CD4-positive, alpha-beta T cell (primary cell): Measurements from ENCODE around the gene OPCML. TPM values are rescaled to one million over a fixed set of nuclear protein-coding genes. Genes with fewer than 3 reads are reported as not detected.

ENCODE experiments used
- ATAC-seq: fragments of 200-7000 bp; cut with Tn5 transposase; one replicate; pipeline ENCODE4 v1.10.0; 2022; ENCODE audit warnings: mild to moderate bottlenecking; ENCODE audit not compliant: poor library complexity
- CTCF ChIA-PET: fragments of 350-600 bp; sonication (Branson Sonifier 250); formaldehyde crosslinking; loops from one replicate; lab custom pipeline; 2021; ENCODE audit warnings: antibody characterized with exemption, inconsistent platforms; lab: Charles Lee
- POLR2A ChIA-PET: fragments of 350-600 bp; sonication (Branson Sonifier 250); formaldehyde crosslinking; loops from one replicate; lab custom pipeline; 2021; ENCODE audit warnings: antibody characterized with exemption, inconsistent platforms; lab: Charles Lee
- DNase-seq, 14 experiments: peaks; one replicate each; pipeline ENCODE4 v3.0.0-alpha.2; 2013 to 2020; ENCODE audit warnings: mixed read lengths in 2 of 14
- H3K27ac ChIP-seq, 2 donors: one replicate each; pipeline versions ENCODE4 v1.5.1 to v1.7.0; 2013; ENCODE audit warnings: low read length in 2 of 2, low read depth in 1 of 2, mild to moderate bottlenecking in 1 of 2
- H3K27me3 ChIP-seq, 2 experiments: 1 replicate in 1 of 2; 2 replicates in 1 of 2; pipeline versions ENCODE4 v1.6.1 to v1.7.0; 2013; ENCODE audit warnings: low read length in 2 of 2, control low read depth in 1 of 2, mild to moderate bottlenecking in 1 of 2, moderate library complexity in 1 of 2; ENCODE audit not compliant: insufficient read depth in 2 of 2, control insufficient read depth in 1 of 2
- H3K36me3 ChIP-seq: one replicate; pipeline ENCODE4 v1.6.1; 2013; ENCODE audit warnings: low read length, control low read depth; ENCODE audit not compliant: insufficient read depth
- H3K4me1 ChIP-seq: one replicate; pipeline ENCODE4 v1.6.1; 2013; ENCODE audit warnings: low read length, control low read depth; ENCODE audit not compliant: insufficient read depth
- H3K4me3 ChIP-seq: one replicate; pipeline ENCODE4 v1.5.1; 2013; ENCODE audit warnings: mild to moderate bottlenecking, low read length, moderate library complexity
- H3K9me3 ChIP-seq, 2 experiments: 1 replicate in 1 of 2; 2 replicates in 1 of 2; pipeline versions ENCODE4 v1.6.1 to v1.7.0; 2013; ENCODE audit warnings: low read length in 2 of 2, mild to moderate bottlenecking in 2 of 2, control low read depth in 1 of 2, moderate library complexity in 1 of 2; ENCODE audit not compliant: control insufficient read depth in 1 of 2, insufficient read depth in 1 of 2
- H3K27ac Mint-ChIP-seq: one replicate; pipeline ENCODE4 v1.8.0; 2020; ENCODE audit warnings: mixed read lengths
- H3K27me3 Mint-ChIP-seq: one replicate; pipeline ENCODE4 v1.8.0; 2021; ENCODE audit warnings: mixed read lengths
- H3K36me3 Mint-ChIP-seq: one replicate; pipeline ENCODE4 v1.8.0; 2021; ENCODE audit warnings: low read depth, mixed read lengths
- H3K4me1 Mint-ChIP-seq: one replicate; pipeline ENCODE4 v1.8.0; 2021; ENCODE audit warnings: low read depth, mixed read lengths
- H3K4me3 Mint-ChIP-seq: one replicate; pipeline ENCODE4 v1.8.0; 2020; ENCODE audit warnings: mild to moderate bottlenecking, mixed read lengths
- H3K9me3 Mint-ChIP-seq: one replicate; pipeline ENCODE4 v1.8.0; 2020; ENCODE audit warnings: mixed read lengths
- intact Hi-C, 2 experiments: fragments of 100-400 bp; cut with DNase I in 1 of 2; cut with micrococcal nuclease in 1 of 2; formaldehyde crosslinking; loops; one replicate each; pipeline versions ENCODE4 v1.15.1 to v1.9.0; 2023 to 2025; cut with DNase I, micrococcal nuclease
- total RNA-seq, 174 experiments: library from RNA in 2 of 174; stranded (reverse) in 2 of 174; gene quantifications; one replicate each; pipeline ENCODE4 v1.2.3 and lab custom pipeline; 2021 to 2026
- TF ChIP-seq, protein P1 (sequence below): fragments of 200-600 bp; IDR thresholded peaks from one replicate; pipeline ENCODE4 v1.8.0; 2022; ENCODE audit warnings: antibody characterized with exemption, mild to moderate bottlenecking

OPCML gene
- total RNA-seq, 2 experiments from 2014 or later, result not detected

DNA sequence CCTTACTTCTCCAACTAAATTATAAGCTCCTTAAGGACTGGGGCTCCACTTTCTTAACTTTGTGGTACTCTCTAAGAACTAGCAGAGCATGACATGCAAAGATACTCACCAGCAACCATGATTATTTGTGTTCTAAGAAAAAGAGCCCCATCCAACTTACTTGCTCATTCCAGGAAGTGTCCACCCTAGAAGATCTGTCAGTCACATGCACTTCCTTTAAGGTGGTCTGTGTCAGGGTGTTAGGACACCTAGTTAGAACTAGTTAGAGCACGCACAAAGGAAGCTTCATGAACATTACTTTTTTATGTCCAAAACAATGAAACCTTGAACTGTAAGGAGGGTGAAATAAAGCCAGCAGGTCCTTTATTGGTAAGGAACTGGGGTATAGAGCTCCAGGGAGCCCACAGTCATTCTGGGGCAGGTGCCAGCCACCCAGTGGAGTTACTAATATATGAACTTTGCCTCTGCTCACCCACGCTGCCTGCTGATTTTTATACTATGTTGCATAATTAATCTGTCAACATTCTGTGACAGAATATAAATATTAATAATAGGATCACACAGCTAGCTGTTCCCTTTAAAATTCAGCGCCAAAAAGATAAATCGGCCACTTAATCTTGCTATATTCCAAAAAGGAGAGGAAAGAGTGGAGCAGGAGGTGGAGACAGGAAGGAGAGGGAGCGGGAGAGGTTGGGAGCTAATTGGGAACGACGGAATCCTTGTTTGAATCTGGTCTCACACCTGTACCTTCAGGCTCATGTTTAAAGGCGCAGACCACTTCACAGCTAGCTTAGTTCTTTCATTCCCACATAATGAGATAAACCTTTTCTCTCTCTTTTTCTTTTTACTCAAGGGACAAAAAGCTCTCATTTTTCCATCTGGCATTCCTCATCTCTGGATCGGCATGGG is 755.0 kb downstream of the OPCML start:
- Histone ChIP-seq H3K4me3 (no peak overlapping the region), H3K36me3 (no peaks in the 10 kb centered on the region), H3K4me1 (no peaks in the 10 kb centered on the region), H3K9me3 (no peaks in the 10 kb centered on the region), H3K27me3 (no peaks in the 10 kb centered on the region), H3K27ac (no peak overlapping the region)
- no peak for DNase-seq
- Mint-ChIP-seq H3K27me3 (no peaks in the 10 kb centered on the region), H3K36me3 (no peaks in the 10 kb centered on the region), H3K4me1 (peaks cover 4% of the 10 kb centered on the region), H3K4me3 (no peak overlapping the region), H3K9me3 (no peaks in the 10 kb centered on the region), H3K27ac (no peak overlapping the region)
- ChIA-PET POLR2A (no interaction called here), CTCF (no interaction called here)
- intact Hi-C loops, result no loop called here
- TF ChIP-seq, protein P1, sequence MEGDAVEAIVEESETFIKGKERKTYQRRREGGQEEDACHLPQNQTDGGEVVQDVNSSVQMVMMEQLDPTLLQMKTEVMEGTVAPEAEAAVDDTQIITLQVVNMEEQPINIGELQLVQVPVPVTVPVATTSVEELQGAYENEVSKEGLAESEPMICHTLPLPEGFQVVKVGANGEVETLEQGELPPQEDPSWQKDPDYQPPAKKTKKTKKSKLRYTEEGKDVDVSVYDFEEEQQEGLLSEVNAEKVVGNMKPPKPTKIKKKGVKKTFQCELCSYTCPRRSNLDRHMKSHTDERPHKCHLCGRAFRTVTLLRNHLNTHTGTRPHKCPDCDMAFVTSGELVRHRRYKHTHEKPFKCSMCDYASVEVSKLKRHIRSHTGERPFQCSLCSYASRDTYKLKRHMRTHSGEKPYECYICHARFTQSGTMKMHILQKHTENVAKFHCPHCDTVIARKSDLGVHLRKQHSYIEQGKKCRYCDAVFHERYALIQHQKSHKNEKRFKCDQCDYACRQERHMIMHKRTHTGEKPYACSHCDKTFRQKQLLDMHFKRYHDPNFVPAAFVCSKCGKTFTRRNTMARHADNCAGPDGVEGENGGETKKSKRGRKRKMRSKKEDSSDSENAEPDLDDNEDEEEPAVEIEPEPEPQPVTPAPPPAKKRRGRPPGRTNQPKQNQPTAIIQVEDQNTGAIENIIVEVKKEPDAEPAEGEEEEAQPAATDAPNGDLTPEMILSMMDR, result no peak
- no peak for ATAC-seq

DNA sequence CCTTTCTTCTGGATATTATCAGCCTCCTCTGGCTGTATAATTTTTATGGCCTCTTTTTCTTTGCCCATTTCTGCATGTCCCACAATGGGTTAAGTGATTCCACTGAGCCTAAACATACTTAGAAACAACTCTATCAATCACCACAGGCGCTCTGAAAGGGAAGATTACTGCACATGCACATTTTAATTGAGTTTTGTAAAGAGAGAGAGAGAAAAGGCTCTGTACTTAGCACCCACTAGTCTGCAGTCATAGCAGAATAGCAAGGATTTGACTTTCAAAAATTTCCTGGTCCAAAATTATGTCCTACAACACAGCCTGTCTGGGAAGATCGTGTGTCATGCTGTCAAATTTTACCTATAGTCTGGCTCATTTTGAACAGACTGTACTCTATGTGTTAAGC is 758.5 kb downstream of the OPCML start:
- H3K27me3 ChIP-seq, result no peaks in the 10 kb centered on the region
- H3K27ac ChIP-seq, result no peak overlapping the region
- POLR2A ChIA-PET, result interaction anchor here (0.7 kb wide), 1 partner anchor 29 kb away, joined by 3 read pairs; no protein-coding TSS in a partner anchor
- TF ChIP-seq, protein P1, result no peak
- Mint-ChIP-seq H3K4me1 (peaks cover 4% of the 10 kb centered on the region), H3K36me3 (no peaks in the 10 kb centered on the region), H3K27ac (no peak overlapping the region), H3K4me3 (no peak overlapping the region), H3K9me3 (no peaks in the 10 kb centered on the region), H3K27me3 (peaks cover 10% of the 10 kb centered on the region)
- intact Hi-C loops, result no loop called here
- ATAC-seq, result no peak
- no peaks in the 10 kb centered on the region for H3K9me3 ChIP-seq
- no peak overlapping the region for H3K4me3 ChIP-seq
- CTCF ChIA-PET, result no interaction called here
- no peak for DNase-seq
- H3K36me3 ChIP-seq, result no peaks in the 10 kb centered on the region
- no peaks in the 10 kb centered on the region for H3K4me1 ChIP-seq

DNA sequence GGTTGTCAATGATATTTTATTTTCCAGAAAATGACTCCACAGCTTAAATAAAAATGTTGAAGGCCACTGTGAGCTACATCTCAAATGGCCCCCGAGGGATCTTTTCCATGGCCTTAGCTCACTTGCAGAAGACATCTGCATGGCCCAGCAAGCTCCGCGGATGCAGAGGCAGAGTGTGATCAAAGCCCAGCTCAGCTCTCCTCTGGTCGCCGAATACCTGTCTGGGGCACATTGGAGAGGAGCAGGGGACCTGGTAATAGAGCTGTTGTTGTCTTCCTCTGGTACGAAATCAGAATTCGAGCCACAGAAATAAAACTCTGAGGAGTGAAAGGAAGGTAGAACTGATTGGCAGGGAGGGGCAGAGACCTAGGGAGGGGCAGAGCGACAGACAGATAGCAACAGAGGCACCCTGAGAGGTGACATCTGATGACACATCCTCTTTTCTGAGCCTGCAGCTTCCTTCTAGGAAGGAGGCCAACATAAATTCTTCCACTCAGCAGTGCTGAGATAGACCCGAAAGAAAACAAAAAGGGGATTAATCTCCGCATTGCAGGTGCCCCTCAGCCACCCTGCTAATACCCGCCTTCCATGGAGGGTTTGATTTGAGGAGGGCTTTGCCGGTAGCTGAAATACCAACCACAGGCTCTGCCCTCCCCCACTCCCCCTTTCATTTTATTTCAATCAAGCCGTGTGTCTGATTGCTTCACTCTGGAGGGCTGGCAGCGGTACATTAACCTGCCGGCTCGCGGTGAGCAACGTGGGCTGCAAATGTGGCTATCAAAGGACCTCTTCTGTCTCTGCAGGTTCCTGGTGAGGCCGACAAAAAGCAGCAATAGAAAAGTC is 759.4 kb downstream of the OPCML start:
- Mint-ChIP-seq H3K27me3 (peaks cover 17% of the 10 kb centered on the region), H3K9me3 (no peaks in the 10 kb centered on the region), H3K27ac (no peak overlapping the region), H3K4me1 (peaks cover 4% of the 10 kb centered on the region), H3K4me3 (peak overlapping the region; percentile 12), H3K36me3 (no peaks in the 10 kb centered on the region)
- Histone ChIP-seq H3K9me3 (no peaks in the 10 kb centered on the region), H3K4me3 (no peak overlapping the region), H3K4me1 (no peaks in the 10 kb centered on the region), H3K27me3 (no peaks in the 10 kb centered on the region), H3K27ac (no peak overlapping the region), H3K36me3 (no peaks in the 10 kb centered on the region)
- intact Hi-C loops, result no loop called here
- TF ChIP-seq, protein P1, result no peak
- ChIA-PET CTCF (no interaction called here), POLR2A (no interaction called here)
- ATAC-seq, result no peak
- no peak for DNase-seq
